Astrocyte (in vitro differentiated cells and primary cell): ENCODE data around the gene EPHA6.

Experiments used
- EZH2 ChIP-seq: IDR thresholded peaks from 2 replicates; pipeline ENCODE4 v1.6.1; 2012; ENCODE audit warnings: mild to moderate bottlenecking, low read length, inconsistent platforms; ENCODE audit not compliant: insufficient read depth
- TF ChIP-seq, protein P1 (sequence below): IDR thresholded peaks from 2 replicates; pipeline ENCODE4 v1.5.1; 2011; ENCODE audit warnings: low read depth, mild to moderate bottlenecking, inconsistent platforms, low read length, moderate library complexity; ENCODE audit not compliant: insufficient read depth

DNA sequence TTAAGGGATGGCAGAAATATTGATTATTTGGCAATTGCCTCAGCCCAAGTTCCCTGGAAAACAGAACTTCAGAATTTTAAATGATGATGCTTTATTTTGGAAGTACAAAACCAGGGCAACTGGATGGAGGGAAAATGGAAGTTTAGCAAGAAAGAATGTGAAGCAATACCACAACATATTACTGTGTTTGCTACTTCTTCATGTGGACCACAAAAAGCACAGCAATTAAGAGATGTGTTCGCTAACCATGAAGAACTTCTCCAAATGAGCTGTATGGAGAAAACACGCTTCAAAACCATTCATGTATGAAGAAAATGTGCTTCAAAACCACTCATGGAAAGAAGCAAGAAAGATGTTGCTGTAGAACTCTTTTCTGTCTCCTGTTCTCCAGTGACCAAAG lies 885.5 kb downstream of the EPHA6 start:
- TF ChIP-seq, protein P1, sequence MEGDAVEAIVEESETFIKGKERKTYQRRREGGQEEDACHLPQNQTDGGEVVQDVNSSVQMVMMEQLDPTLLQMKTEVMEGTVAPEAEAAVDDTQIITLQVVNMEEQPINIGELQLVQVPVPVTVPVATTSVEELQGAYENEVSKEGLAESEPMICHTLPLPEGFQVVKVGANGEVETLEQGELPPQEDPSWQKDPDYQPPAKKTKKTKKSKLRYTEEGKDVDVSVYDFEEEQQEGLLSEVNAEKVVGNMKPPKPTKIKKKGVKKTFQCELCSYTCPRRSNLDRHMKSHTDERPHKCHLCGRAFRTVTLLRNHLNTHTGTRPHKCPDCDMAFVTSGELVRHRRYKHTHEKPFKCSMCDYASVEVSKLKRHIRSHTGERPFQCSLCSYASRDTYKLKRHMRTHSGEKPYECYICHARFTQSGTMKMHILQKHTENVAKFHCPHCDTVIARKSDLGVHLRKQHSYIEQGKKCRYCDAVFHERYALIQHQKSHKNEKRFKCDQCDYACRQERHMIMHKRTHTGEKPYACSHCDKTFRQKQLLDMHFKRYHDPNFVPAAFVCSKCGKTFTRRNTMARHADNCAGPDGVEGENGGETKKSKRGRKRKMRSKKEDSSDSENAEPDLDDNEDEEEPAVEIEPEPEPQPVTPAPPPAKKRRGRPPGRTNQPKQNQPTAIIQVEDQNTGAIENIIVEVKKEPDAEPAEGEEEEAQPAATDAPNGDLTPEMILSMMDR = no peak
- TF ChIP-seq EZH2 = no peak
